Hepatocyte (in vitro differentiated cells): ENCODE data around the gene COL4A2. TPM values are rescaled to one million over a fixed set of nuclear protein-coding genes. Genes with fewer than 3 reads are reported as not detected.

ENCODE experiments used
- DNase-seq: peaks from one replicate; pipeline ENCODE4 v3.0.0-alpha.2; 2016; ENCODE audit warnings: low spot score
- H2AFZ ChIP-seq: fragments of 200-600 bp; sonication (generic); 2 replicates; pipeline ENCODE4 v1.6.0; 2016; ENCODE audit warnings: antibody characterized with exemption, mild to moderate bottlenecking
- H3K27ac ChIP-seq: fragments of 200-600 bp; sonication (generic); 2 replicates; pipeline ENCODE4 v1.5.1; 2016; ENCODE audit warnings: mild to moderate bottlenecking
- H3K27me3 ChIP-seq: fragments of 200-600 bp; sonication (generic); 2 replicates; pipeline ENCODE4 v1.6.1; 2016
- H3K36me3 ChIP-seq: fragments of 200-600 bp; sonication (generic); replicated peaks from 2 replicates; pipeline ENCODE4 v1.5.1; 2016; ENCODE audit warnings: low read depth; ENCODE audit not compliant: insufficient read depth
- H3K4me1 ChIP-seq: fragments of 200-600 bp; sonication (generic); 2 replicates; pipeline ENCODE4 v1.5.1; 2016; ENCODE audit warnings: mild to moderate bottlenecking, moderate library complexity; ENCODE audit not compliant: insufficient read depth
- H3K4me2 ChIP-seq: fragments of 200-600 bp; sonication (generic); 2 replicates; pipeline ENCODE4 v1.6.0; 2016
- H3K4me3 ChIP-seq: fragments of 200-600 bp; sonication (generic); 2 replicates; pipeline ENCODE4 v1.5.1; 2016; ENCODE audit warnings: mild to moderate bottlenecking
- H3K79me2 ChIP-seq: fragments of 200-600 bp; sonication (generic); 2 replicates; pipeline ENCODE4 v1.6.0; 2017; ENCODE audit warnings: mild to moderate bottlenecking
- H3K9me2 ChIP-seq: fragments of 200-600 bp; sonication (generic); replicated peaks from 2 replicates; pipeline ENCODE4 v1.6.0; 2017; ENCODE audit warnings: mild to moderate bottlenecking; ENCODE audit not compliant: insufficient read depth
- H3K9me3 ChIP-seq: fragments of 200-600 bp; sonication (generic); 2 replicates; pipeline ENCODE4 v1.5.1; 2016; ENCODE audit warnings: low read depth, mild to moderate bottlenecking
- H4K20me1 ChIP-seq: fragments of 200-600 bp; sonication (generic); 2 replicates; pipeline ENCODE4 v1.6.0; 2016; ENCODE audit warnings: mild to moderate bottlenecking; ENCODE audit not compliant: insufficient read depth, poor library complexity, severe bottlenecking
- EZH2 ChIP-seq: fragments of 200-600 bp; sonication (generic); IDR thresholded peaks from 2 replicates; pipeline ENCODE4 v1.6.1; 2016; ENCODE audit warnings: antibody characterized with exemption, mild to moderate bottlenecking, borderline replicate concordance
- EZH2phosphoT487 ChIP-seq: fragments of 200-600 bp; sonication (generic); IDR thresholded peaks from one replicate; pipeline ENCODE4 v1.6.1; 2018; ENCODE audit warnings: antibody characterized with exemption, mild to moderate bottlenecking, low read depth, moderate library complexity; ENCODE audit not compliant: unreplicated experiment, severe bottlenecking
- WGBS: methylation state at CpG from one replicate; pipeline ENCODE4 v1.1.6; 2016; ENCODE audit warnings: low lambda C conversion rate; ENCODE audit errors: missing lambda C conversion rate; 5-methylcytosine and 5-hydroxymethylcytosine counted together
- polyA plus RNA-seq: library from polyadenylated mRNA; unstranded; fragments of >200 nt; fragmentation: Nextera tagmentation; extraction: Ambion mirVana; gene quantifications from 2 replicates; pipeline ENCODE4 v1.2.1, GENCODE V29; 2016
- total RNA-seq: library from RNA; depleted of rRNA; stranded (reverse); fragments of >200 nt; gene quantifications from 2 replicates; pipeline ENCODE4 v1.2.3, GENCODE V29; 2014
- TF ChIP-seq, protein P1 (sequence below): fragments of 200-600 bp; sonication (generic); IDR thresholded peaks from 2 replicates; pipeline ENCODE4 v1.5.1; 2016; ENCODE audit warnings: antibody characterized with exemption, mild to moderate bottlenecking; ENCODE audit not compliant: poor library complexity

COL4A2 gene
- total and polyA plus RNA-seq, 2 experiments from 2014 or later = 171 to 221 TPM

DNA sequence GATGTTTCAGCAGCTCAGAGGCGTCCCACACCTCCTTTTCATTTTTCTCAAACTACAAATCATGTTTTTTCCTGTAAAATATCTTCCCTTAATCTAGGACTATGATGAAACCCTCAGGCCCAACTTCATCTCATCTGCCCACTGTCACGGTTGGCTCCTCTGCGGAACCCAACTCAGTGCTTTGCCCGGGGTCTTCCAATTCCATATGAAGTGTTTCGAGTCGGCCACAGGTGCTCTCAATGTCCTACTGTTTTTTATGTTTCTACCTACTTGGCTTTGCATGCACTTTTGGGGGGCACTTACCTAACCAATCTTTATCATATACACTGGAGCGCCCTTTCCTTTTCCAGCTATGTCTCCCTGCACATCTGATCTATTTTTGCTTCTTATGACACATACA is 28.2 kb upstream of the COL4A2 start:
- Histone ChIP-seq H3K36me3 (no peaks in the 10 kb centered on the region), H3K4me2 (no peak overlapping the region), H3K79me2 (peaks cover 36% of the 10 kb centered on the region), H3K27me3 (no peaks in the 10 kb centered on the region), H3K27ac (no peak overlapping the region), H2AFZ (no peak overlapping the region), H3K9me2 (no peaks in the 10 kb centered on the region), H4K20me1 (no peaks in the 10 kb centered on the region), H3K9me3 (no peaks in the 10 kb centered on the region), H3K4me1 (no peaks in the 10 kb centered on the region), H3K4me3 (no peak overlapping the region)
- 86% methylated on average over 7 of the region's 7 CpGs for WGBS
- DNase-seq = no peak
- TF ChIP-seq EZH2 (no peak), EZH2phosphoT487 (no peak)
- TF ChIP-seq, protein P1, sequence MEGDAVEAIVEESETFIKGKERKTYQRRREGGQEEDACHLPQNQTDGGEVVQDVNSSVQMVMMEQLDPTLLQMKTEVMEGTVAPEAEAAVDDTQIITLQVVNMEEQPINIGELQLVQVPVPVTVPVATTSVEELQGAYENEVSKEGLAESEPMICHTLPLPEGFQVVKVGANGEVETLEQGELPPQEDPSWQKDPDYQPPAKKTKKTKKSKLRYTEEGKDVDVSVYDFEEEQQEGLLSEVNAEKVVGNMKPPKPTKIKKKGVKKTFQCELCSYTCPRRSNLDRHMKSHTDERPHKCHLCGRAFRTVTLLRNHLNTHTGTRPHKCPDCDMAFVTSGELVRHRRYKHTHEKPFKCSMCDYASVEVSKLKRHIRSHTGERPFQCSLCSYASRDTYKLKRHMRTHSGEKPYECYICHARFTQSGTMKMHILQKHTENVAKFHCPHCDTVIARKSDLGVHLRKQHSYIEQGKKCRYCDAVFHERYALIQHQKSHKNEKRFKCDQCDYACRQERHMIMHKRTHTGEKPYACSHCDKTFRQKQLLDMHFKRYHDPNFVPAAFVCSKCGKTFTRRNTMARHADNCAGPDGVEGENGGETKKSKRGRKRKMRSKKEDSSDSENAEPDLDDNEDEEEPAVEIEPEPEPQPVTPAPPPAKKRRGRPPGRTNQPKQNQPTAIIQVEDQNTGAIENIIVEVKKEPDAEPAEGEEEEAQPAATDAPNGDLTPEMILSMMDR = no peak

DNA sequence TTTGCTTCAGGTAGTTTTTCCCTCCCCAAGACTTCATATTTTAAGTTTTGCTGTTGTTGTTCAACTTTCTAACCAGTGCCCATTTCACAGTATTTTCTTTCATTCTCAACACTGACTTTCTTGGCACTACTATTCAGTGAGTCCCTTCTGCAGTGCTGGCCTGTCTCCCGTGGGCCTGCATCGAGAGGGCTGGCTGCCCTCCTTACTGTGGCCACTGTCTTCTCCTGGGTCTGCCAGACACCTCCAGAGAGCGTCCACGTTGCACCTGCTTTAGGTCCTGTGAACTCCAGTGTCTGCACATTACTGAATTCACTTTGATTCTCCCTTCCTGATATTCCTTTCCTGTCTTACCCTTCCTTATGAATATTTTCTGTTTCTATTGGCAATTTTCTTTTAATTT is 27.4 kb upstream of the COL4A2 start:
- Histone ChIP-seq H4K20me1 (no peaks in the 10 kb centered on the region), H3K9me2 (no peaks in the 10 kb centered on the region), H3K4me3 (no peak overlapping the region), H3K27me3 (no peaks in the 10 kb centered on the region), H3K4me1 (no peaks in the 10 kb centered on the region), H3K9me3 (no peaks in the 10 kb centered on the region), H2AFZ (no peak overlapping the region), H3K79me2 (peaks cover 31% of the 10 kb centered on the region), H3K36me3 (no peaks in the 10 kb centered on the region), H3K4me2 (no peak overlapping the region), H3K27ac (no peak overlapping the region)
- DNase-seq = no peak
- WGBS = 92% methylated on average over 4 of the region's 4 CpGs
- TF ChIP-seq EZH2phosphoT487 = no peak
- TF ChIP-seq EZH2 = no peak

DNA sequence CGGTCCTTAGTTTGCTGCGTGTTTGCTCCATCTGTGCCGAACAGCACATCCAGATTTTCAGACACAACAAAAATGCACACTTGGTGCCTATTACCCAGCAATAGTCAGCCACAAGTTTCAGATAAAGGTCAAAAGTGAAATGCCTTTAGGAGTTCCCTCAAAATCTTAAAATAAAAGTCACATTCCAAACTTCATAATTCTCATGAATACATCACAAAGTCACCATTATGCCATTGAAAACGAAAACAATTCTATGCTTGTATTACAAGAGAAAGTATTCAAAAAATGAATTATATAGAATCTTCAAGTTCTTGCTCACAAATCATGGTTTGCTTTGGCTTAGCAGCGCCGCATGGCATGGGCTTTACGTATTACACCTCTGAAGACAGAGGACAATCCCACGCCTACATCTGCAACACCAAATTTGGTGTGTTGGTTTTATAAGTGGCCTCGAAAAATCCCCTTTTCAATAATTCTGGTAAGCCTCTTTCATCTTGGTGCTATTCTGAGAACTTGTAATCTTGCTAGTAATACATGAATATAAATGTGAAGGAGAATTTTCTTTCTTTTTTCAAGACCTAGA is 26.8 kb upstream of the COL4A2 start:
- Histone ChIP-seq H3K27ac (no peak overlapping the region), H3K79me2 (peaks cover 31% of the 10 kb centered on the region), H2AFZ (no peak overlapping the region), H3K27me3 (no peaks in the 10 kb centered on the region), H3K4me1 (no peaks in the 10 kb centered on the region), H3K9me3 (no peaks in the 10 kb centered on the region), H3K9me2 (no peaks in the 10 kb centered on the region), H3K36me3 (no peaks in the 10 kb centered on the region), H3K4me2 (no peak overlapping the region), H4K20me1 (no peaks in the 10 kb centered on the region), H3K4me3 (no peak overlapping the region)
- TF ChIP-seq, protein P1 = no peak
- TF ChIP-seq EZH2phosphoT487 = no peak
- TF ChIP-seq EZH2 = no peak
- 91% methylated on average over 9 of the region's 9 CpGs for WGBS
- DNase-seq = no peak

DNA sequence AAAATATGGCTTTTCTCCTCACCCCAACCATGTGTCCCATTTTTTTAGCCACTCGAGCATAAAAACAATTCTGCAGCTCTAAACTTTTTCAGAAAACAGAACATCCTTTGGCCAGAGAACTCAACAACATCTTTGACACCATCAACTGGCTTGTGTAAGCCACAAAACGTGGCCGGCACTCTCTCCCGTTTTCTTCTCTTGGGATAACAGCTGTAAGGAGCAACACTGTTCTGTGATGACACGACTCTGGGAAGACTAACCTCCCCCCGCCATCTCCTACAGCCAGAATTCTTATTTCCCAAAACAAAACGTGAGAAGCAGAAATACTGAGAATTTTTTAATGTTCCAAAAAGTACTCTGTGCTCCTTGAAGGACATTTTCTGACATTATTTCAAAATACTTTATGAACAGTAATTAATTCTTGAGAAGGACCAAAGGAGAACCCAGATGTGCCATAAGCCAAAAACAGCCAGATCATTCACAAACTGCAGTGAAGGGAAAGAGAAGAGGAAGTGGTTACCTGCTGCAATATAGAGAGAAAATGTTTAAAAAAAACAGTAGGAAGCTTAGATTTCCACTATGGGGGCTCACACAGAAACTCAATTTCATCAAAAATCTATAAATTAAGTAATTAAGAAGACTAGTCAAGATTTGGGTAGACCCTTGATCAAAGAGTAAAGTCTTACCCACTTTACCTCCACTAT is 25.9 kb upstream of the COL4A2 start:
- no peak for TF ChIP-seq EZH2
- TF ChIP-seq, protein P1 = no peak
- TF ChIP-seq EZH2phosphoT487 = no peak
- H3K79me2 ChIP-seq = peaks cover 28% of the 10 kb centered on the region
- no peak overlapping the region for H3K4me2 ChIP-seq
- H3K9me3 ChIP-seq = no peaks in the 10 kb centered on the region
- no peaks in the 10 kb centered on the region for H3K36me3 ChIP-seq
- 86% methylated on average over 7 of the region's 7 CpGs for whole genome bisulfite sequencing
- no peak overlapping the region for H3K27ac ChIP-seq
- no peaks in the 10 kb centered on the region for H3K4me1 ChIP-seq
- no peaks in the 10 kb centered on the region for H4K20me1 ChIP-seq
- DNase-seq = no peak
- H2AFZ ChIP-seq = no peak overlapping the region
- H3K9me2 ChIP-seq = no peaks in the 10 kb centered on the region
- H3K27me3 ChIP-seq = no peaks in the 10 kb centered on the region
- H3K4me3 ChIP-seq = no peak overlapping the region
